ENCODE data around the gene ANG. TPM values are rescaled to one million over a fixed set of nuclear protein-coding genes. Genes with fewer than 3 reads are reported as not detected.

The ANG gene
- total RNA-seq, 1 experiment from 2014 or later = 5.8 TPM

DNA sequence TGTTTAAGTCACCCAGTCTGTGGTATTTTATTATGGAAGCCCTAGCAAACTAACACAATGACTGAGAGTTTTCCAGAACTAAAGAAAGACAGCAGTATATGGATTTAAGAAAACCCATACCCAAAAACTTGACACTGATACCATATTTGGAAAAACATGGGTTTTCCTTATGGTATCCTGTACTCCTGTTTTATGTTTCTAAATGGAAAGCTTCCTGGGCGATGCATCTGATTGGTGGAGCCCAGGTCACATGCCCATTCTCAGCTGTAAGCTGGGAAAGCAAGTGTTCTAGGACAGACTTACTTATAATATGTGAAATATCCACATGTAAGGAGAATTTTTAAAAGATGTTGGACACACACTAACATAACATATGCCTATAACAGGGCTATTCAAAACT, 8.7 kb upstream of the ANG start:
- H4K20me1 ChIP-seq (ENCODE audit: insufficient read depth) = no peaks in the 10 kb centered on the region
- TF ChIP-seq, protein P1, sequence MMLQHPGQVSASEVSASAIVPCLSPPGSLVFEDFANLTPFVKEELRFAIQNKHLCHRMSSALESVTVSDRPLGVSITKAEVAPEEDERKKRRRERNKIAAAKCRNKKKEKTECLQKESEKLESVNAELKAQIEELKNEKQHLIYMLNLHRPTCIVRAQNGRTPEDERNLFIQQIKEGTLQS (IDR thresholded peaks at IDR 0.05) = no peak
- TF ChIP-seq, protein P2, sequence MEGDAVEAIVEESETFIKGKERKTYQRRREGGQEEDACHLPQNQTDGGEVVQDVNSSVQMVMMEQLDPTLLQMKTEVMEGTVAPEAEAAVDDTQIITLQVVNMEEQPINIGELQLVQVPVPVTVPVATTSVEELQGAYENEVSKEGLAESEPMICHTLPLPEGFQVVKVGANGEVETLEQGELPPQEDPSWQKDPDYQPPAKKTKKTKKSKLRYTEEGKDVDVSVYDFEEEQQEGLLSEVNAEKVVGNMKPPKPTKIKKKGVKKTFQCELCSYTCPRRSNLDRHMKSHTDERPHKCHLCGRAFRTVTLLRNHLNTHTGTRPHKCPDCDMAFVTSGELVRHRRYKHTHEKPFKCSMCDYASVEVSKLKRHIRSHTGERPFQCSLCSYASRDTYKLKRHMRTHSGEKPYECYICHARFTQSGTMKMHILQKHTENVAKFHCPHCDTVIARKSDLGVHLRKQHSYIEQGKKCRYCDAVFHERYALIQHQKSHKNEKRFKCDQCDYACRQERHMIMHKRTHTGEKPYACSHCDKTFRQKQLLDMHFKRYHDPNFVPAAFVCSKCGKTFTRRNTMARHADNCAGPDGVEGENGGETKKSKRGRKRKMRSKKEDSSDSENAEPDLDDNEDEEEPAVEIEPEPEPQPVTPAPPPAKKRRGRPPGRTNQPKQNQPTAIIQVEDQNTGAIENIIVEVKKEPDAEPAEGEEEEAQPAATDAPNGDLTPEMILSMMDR (IDR thresholded peaks at IDR 0.05 in 2 of 3, conservative IDR thresholded peaks at IDR 0.05 in 1 of 3; ENCODE audit: borderline replicate concordance in 1 of 3, insufficient read depth in 1 of 3, low read depth in 2 of 3, low read length in 2 of 3) = no peak
- TF ChIP-seq RAD21 (IDR thresholded peaks at IDR 0.05; ENCODE audit: low read depth) = no peak
- no peak for TF ChIP-seq EZH2 (IDR thresholded peaks at IDR 0.05)
- TF ChIP-seq, protein P3, sequence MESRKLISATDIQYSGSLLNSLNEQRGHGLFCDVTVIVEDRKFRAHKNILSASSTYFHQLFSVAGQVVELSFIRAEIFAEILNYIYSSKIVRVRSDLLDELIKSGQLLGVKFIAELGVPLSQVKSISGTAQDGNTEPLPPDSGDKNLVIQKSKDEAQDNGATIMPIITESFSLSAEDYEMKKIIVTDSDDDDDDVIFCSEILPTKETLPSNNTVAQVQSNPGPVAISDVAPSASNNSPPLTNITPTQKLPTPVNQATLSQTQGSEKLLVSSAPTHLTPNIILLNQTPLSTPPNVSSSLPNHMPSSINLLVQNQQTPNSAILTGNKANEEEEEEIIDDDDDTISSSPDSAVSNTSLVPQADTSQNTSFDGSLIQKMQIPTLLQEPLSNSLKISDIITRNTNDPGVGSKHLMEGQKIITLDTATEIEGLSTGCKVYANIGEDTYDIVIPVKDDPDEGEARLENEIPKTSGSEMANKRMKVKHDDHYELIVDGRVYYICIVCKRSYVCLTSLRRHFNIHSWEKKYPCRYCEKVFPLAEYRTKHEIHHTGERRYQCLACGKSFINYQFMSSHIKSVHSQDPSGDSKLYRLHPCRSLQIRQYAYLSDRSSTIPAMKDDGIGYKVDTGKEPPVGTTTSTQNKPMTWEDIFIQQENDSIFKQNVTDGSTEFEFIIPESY (IDR thresholded peaks at IDR 0.05; ENCODE audit: extremely low read depth, insufficient replicate concordance, low read length) = no peak
- TF ChIP-seq ZNF274 (IDR thresholded peaks at IDR 0.05; ENCODE audit: low read depth, low read length) = no peak
- peak; percentile 59; the same call in 1 of the 2 replicates for TF ChIP-seq SRF (IDR thresholded peaks at IDR 0.05; ENCODE audit: low read depth)
- TF ChIP-seq ELF1 (IDR thresholded peaks at IDR 0.05; ENCODE audit: borderline replicate concordance, low read depth) = no peak
- 0 out of 2 replicates have a peak, but pooled peaks have one; percentile 12 for TF ChIP-seq SP1 (IDR thresholded peaks at IDR 0.05; ENCODE audit: low read depth)
- no peak for TF ChIP-seq EGR1 (IDR thresholded peaks at IDR 0.05; ENCODE audit: low read depth)
- TF ChIP-seq POLR2AphosphoS5 (IDR thresholded peaks at IDR 0.05; ENCODE audit: low read depth, low read length) = no peak
- TF ChIP-seq ZFX (IDR thresholded peaks at IDR 0.05) = no peak
- TF ChIP-seq CBX3 (IDR thresholded peaks at IDR 0.05; ENCODE audit: low read depth) = no peak
- TF ChIP-seq, protein P4, sequence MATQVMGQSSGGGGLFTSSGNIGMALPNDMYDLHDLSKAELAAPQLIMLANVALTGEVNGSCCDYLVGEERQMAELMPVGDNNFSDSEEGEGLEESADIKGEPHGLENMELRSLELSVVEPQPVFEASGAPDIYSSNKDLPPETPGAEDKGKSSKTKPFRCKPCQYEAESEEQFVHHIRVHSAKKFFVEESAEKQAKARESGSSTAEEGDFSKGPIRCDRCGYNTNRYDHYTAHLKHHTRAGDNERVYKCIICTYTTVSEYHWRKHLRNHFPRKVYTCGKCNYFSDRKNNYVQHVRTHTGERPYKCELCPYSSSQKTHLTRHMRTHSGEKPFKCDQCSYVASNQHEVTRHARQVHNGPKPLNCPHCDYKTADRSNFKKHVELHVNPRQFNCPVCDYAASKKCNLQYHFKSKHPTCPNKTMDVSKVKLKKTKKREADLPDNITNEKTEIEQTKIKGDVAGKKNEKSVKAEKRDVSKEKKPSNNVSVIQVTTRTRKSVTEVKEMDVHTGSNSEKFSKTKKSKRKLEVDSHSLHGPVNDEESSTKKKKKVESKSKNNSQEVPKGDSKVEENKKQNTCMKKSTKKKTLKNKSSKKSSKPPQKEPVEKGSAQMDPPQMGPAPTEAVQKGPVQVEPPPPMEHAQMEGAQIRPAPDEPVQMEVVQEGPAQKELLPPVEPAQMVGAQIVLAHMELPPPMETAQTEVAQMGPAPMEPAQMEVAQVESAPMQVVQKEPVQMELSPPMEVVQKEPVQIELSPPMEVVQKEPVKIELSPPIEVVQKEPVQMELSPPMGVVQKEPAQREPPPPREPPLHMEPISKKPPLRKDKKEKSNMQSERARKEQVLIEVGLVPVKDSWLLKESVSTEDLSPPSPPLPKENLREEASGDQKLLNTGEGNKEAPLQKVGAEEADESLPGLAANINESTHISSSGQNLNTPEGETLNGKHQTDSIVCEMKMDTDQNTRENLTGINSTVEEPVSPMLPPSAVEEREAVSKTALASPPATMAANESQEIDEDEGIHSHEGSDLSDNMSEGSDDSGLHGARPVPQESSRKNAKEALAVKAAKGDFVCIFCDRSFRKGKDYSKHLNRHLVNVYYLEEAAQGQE (IDR thresholded peaks at IDR 0.05; ENCODE audit: low read depth) = no peak
- no peak for TF ChIP-seq YY1 (IDR thresholded peaks at IDR 0.05; ENCODE audit: extremely low read depth, insufficient replicate concordance, low read depth, low read length)
- TF ChIP-seq FOSL1 (IDR thresholded peaks at IDR 0.05; ENCODE audit: low read depth) = no peak
- H3K4me1 ChIP-seq (ENCODE audit: control insufficient read depth in 1 of 2, insufficient read depth in 2 of 2, low read length in 2 of 2) = peaks cover 21 to 52% of the 10 kb centered on the region in 2 experiments
- H3K4me3 ChIP-seq (replicated peaks in 1 of 2; ENCODE audit: low read depth in 1 of 2, low read length in 2 of 2) = no peak overlapping the region
- no peak overlapping the region for H3K9ac ChIP-seq (ENCODE audit: low read length)
- H3K27ac ChIP-seq (ENCODE audit: low read depth, low read length) = no peak overlapping the region; the same call in 1 of the 2 replicates
- no peak for ATAC-seq
- peak overlapping the region; percentile 93 for H2AFZ ChIP-seq (ENCODE audit: low read depth, low read length, poor library complexity, severe bottlenecking)
- no peaks in the 10 kb centered on the region for H3K79me2 ChIP-seq (ENCODE audit: insufficient read depth, low read length)
- H3K4me2 ChIP-seq (ENCODE audit: low read length) = peak overlapping the region; percentile 96; the same call in 1 of the 2 replicates
- POLR2A ChIA-PET = interaction anchor here (0.8 to 6.1 kb wide), 6 partner anchors 9 to 337 kb away, joined by 3 to 47 read pairs (median 14); partner anchors contain the start of gene PARP2
- RAD21 ChIA-PET (ENCODE audit: low non-redundant PET in 1 of 2, low total read pairs in 2 of 2, uncharacterized antibody in 2 of 2, unreplicated experiment in 2 of 2) = no interaction called here
- no peaks in the 10 kb centered on the region for H3K9me3 ChIP-seq (ENCODE audit: control insufficient read depth in 1 of 2, insufficient read depth in 1 of 2, low read depth in 1 of 2, low read length in 2 of 2)
- no peaks in the 10 kb centered on the region for H3K27me3 ChIP-seq (ENCODE audit: insufficient read depth, low read length)
- DNase-seq (ENCODE audit: low read depth, low spot score) = no peak
- BruUV-seq (replicated peaks) = no TSS peak
- H3K36me3 ChIP-seq (ENCODE audit: control insufficient read depth in 1 of 2, insufficient read depth in 2 of 2, low read length in 2 of 2) = no peaks in the 10 kb centered on the region
- intact Hi-C loops (cut with micrococcal nuclease) = loop anchor here (2.0 to 5.0 kb wide), 3 partner anchors 213 to 337 kb away; partner anchors contain the start of genes METTL17, PARP2 and PNP
- CTCF ChIA-PET = interaction anchor here (1.1 to 6.1 kb wide), 7 partner anchors 11 to 264 kb away, joined by 4 to 59 read pairs (median 15); no protein-coding TSS in a partner anchor
- H3K9me2 ChIP-seq (ENCODE audit: insufficient read depth) = no peaks in the 10 kb centered on the region
